ENCODE measurements around the gene ST3GAL3.
A peak's percentile ranks its signal among the peaks of the same experiment; 100 is the strongest.
"Not testable (repeated sequence)": the region's sequence is repeated elsewhere in the genome, so short reads cannot be mapped to it uniquely, and the experiment has no call there.

Gene ST3GAL3

GRCh38 chr1:43704838-43705237 lies 2.5 kb upstream of the ST3GAL3 start:
- peaks cover 59% of the 10 kb centered on the region for H3K36me3 ChIP-seq (ENCODE audit: control insufficient read depth, insufficient read depth, low read length)
- H3K27ac ChIP-seq (ENCODE audit: low read depth, low read length): no peak overlapping the region
- no peak overlapping the region for H3K9ac ChIP-seq (ENCODE audit: low read depth, low read length)
- H3K9me3 ChIP-seq (ENCODE audit: control insufficient read depth, insufficient read depth, low read length): no peaks in the 10 kb centered on the region
- no peak overlapping the region for H3K4me3 ChIP-seq (ENCODE audit: low read depth, low read length)
- no peaks in the 10 kb centered on the region for H3K27me3 ChIP-seq (ENCODE audit: control insufficient read depth, insufficient read depth, low read length)
- H3K4me1 ChIP-seq (ENCODE audit: control insufficient read depth, insufficient read depth, low read length): peaks cover 9% of the 10 kb centered on the region; the same call in 1 of the 2 replicates

GRCh38 chr1:43705334-43705733 lies 2.0 kb upstream of the ST3GAL3 start:
- no peak overlapping the region for H3K27ac ChIP-seq (ENCODE audit: low read depth, low read length)
- H3K4me1 ChIP-seq (ENCODE audit: control insufficient read depth, insufficient read depth, low read length): peaks cover 9% of the 10 kb centered on the region; the same call in 1 of the 2 replicates
- H3K4me3 ChIP-seq (ENCODE audit: low read depth, low read length): no peak overlapping the region
- H3K27me3 ChIP-seq (ENCODE audit: control insufficient read depth, insufficient read depth, low read length): no peaks in the 10 kb centered on the region
- H3K9ac ChIP-seq (ENCODE audit: low read depth, low read length): no peak overlapping the region
- H3K36me3 ChIP-seq (ENCODE audit: control insufficient read depth, insufficient read depth, low read length): peaks cover 54% of the 10 kb centered on the region
- H3K9me3 ChIP-seq (ENCODE audit: control insufficient read depth, insufficient read depth, low read length): no peaks in the 10 kb centered on the region

- peak overlapping the region; percentile 84 for H3K27ac ChIP-seq (ENCODE audit: low read depth, low read length)
- H3K9ac ChIP-seq (ENCODE audit: low read depth, low read length): no peak overlapping the region
- peaks cover 47% of the 10 kb centered on the region for H3K36me3 ChIP-seq (ENCODE audit: control insufficient read depth, insufficient read depth, low read length)
- peak overlapping the region; percentile 85 for H3K4me3 ChIP-seq (ENCODE audit: low read depth, low read length)
- H3K9me3 ChIP-seq (ENCODE audit: control insufficient read depth, insufficient read depth, low read length): no peaks in the 10 kb centered on the region
- H3K4me1 ChIP-seq (ENCODE audit: control insufficient read depth, insufficient read depth, low read length): peaks cover 9% of the 10 kb centered on the region; the same call in 1 of the 2 replicates
- H3K27me3 ChIP-seq (ENCODE audit: control insufficient read depth, insufficient read depth, low read length): no peaks in the 10 kb centered on the region
These were observed 1.2 kb upstream of the ST3GAL3 start for GRCh38 chr1:43705982-43706597.

GRCh38 chr1:43706598-43707189 lies 642 bp upstream of the ST3GAL3 start:
- peaks cover 9% of the 10 kb centered on the region; the same call in 1 of the 2 replicates for H3K4me1 ChIP-seq (ENCODE audit: control insufficient read depth, insufficient read depth, low read length)
- H3K9me3 ChIP-seq (ENCODE audit: control insufficient read depth, insufficient read depth, low read length): no peaks in the 10 kb centered on the region
- H3K36me3 ChIP-seq (ENCODE audit: control insufficient read depth, insufficient read depth, low read length): peaks cover 41% of the 10 kb centered on the region
- no peaks in the 10 kb centered on the region for H3K27me3 ChIP-seq (ENCODE audit: control insufficient read depth, insufficient read depth, low read length)
- peak overlapping the region; percentile 86 for H3K9ac ChIP-seq (ENCODE audit: low read depth, low read length)
- H3K4me3 ChIP-seq (ENCODE audit: low read depth, low read length): peak overlapping the region; percentile 85
- H3K27ac ChIP-seq (ENCODE audit: low read depth, low read length): peak overlapping the region; percentile 84

GRCh38 chr1:43708002-43708410 lies 670 bp downstream of the ST3GAL3 start:
- Histone ChIP-seq H3K36me3 (ENCODE audit: control insufficient read depth, insufficient read depth, low read length) (peaks cover 29% of the 10 kb centered on the region), H3K4me1 (ENCODE audit: control insufficient read depth, insufficient read depth, low read length) (peaks cover 9% of the 10 kb centered on the region; the same call in 1 of the 2 replicates), H3K9ac (ENCODE audit: low read depth, low read length) (peak overlapping the region; percentile 35; the same call in 1 of the 2 replicates), H3K9me3 (ENCODE audit: control insufficient read depth, insufficient read depth, low read length) (no peaks in the 10 kb centered on the region), H3K27ac (ENCODE audit: low read depth, low read length) (peak overlapping the region; percentile 88), H3K27me3 (ENCODE audit: control insufficient read depth, insufficient read depth, low read length) (no peaks in the 10 kb centered on the region), H3K4me3 (ENCODE audit: low read depth, low read length) (peak overlapping the region; percentile 85)

- H3K27ac ChIP-seq (ENCODE audit: low read depth, low read length): no peak overlapping the region
- H3K9me3 ChIP-seq (ENCODE audit: control insufficient read depth, insufficient read depth, low read length): no peaks in the 10 kb centered on the region
- no peaks in the 10 kb centered on the region for H3K36me3 ChIP-seq (ENCODE audit: control insufficient read depth, insufficient read depth, low read length)
- no peak overlapping the region for H3K4me3 ChIP-seq (ENCODE audit: low read depth, low read length)
- H3K27me3 ChIP-seq (ENCODE audit: control insufficient read depth, insufficient read depth, low read length): no peaks in the 10 kb centered on the region
- no peak overlapping the region for H3K9ac ChIP-seq (ENCODE audit: low read depth, low read length)
- H3K4me1 ChIP-seq (ENCODE audit: control insufficient read depth, insufficient read depth, low read length): peaks cover 2% of the 10 kb centered on the region; the same call in 1 of the 2 replicates
These were observed 3.7 kb downstream of the ST3GAL3 start for GRCh38 chr1:43711049-43711448.

GRCh38 chr1:43711524-43712386 lies 4.4 kb downstream of the ST3GAL3 start:
- H3K27me3 ChIP-seq (ENCODE audit: control insufficient read depth, insufficient read depth, low read length): no peaks in the 10 kb centered on the region
- H3K9ac ChIP-seq (ENCODE audit: low read depth, low read length): no peak overlapping the region
- H3K27ac ChIP-seq (ENCODE audit: low read depth, low read length): no peak overlapping the region
- no peaks in the 10 kb centered on the region for H3K4me1 ChIP-seq (ENCODE audit: control insufficient read depth, insufficient read depth, low read length)
- no peak overlapping the region for H3K4me3 ChIP-seq (ENCODE audit: low read depth, low read length)
- no peaks in the 10 kb centered on the region for H3K36me3 ChIP-seq (ENCODE audit: control insufficient read depth, insufficient read depth, low read length)
- H3K9me3 ChIP-seq (ENCODE audit: control insufficient read depth, insufficient read depth, low read length): no peaks in the 10 kb centered on the region

GRCh38 chr1:43716559-43717281 lies 9.4 kb downstream of the ST3GAL3 start:
- H3K4me1 ChIP-seq (ENCODE audit: control insufficient read depth, insufficient read depth, low read length): no peaks in the 10 kb centered on the region

GRCh38 chr1:43719063-43719462 lies 11.7 kb downstream of the ST3GAL3 start:
- Histone ChIP-seq H3K9me3 (ENCODE audit: control insufficient read depth, insufficient read depth, low read length) (no peaks in the 10 kb centered on the region), H3K4me1 (ENCODE audit: control insufficient read depth, insufficient read depth, low read length) (no peaks in the 10 kb centered on the region), H3K27me3 (ENCODE audit: control insufficient read depth, insufficient read depth, low read length) (no peaks in the 10 kb centered on the region), H3K4me3 (ENCODE audit: low read depth, low read length) (no peak overlapping the region), H3K9ac (ENCODE audit: low read depth, low read length) (no peak overlapping the region), H3K36me3 (ENCODE audit: control insufficient read depth, insufficient read depth, low read length) (no peaks in the 10 kb centered on the region), H3K27ac (ENCODE audit: low read depth, low read length) (no peak overlapping the region)

More at GRCh38 chr1:43716559-43717281, 9.4 kb downstream of the ST3GAL3 start:
- no peaks in the 10 kb centered on the region for H3K36me3 ChIP-seq (ENCODE audit: control insufficient read depth, insufficient read depth, low read length)
- no peaks in the 10 kb centered on the region for H3K27me3 ChIP-seq (ENCODE audit: control insufficient read depth, insufficient read depth, low read length)
- H3K4me3 ChIP-seq (ENCODE audit: low read depth, low read length): no peak overlapping the region
- no peaks in the 10 kb centered on the region for H3K9me3 ChIP-seq (ENCODE audit: control insufficient read depth, insufficient read depth, low read length)
- no peak overlapping the region for H3K27ac ChIP-seq (ENCODE audit: low read depth, low read length)
- H3K9ac ChIP-seq (ENCODE audit: low read depth, low read length): no peak overlapping the region

- not testable (repeated sequence) for H3K27me3 ChIP-seq (ENCODE audit: control insufficient read depth, insufficient read depth, low read length); H3K27ac ChIP-seq (ENCODE audit: low read depth, low read length); H3K9ac ChIP-seq (ENCODE audit: low read depth, low read length); H3K9me3 ChIP-seq (ENCODE audit: control insufficient read depth, insufficient read depth, low read length); H3K36me3 ChIP-seq (ENCODE audit: control insufficient read depth, insufficient read depth, low read length); H3K4me1 ChIP-seq (ENCODE audit: control insufficient read depth, insufficient read depth, low read length); H3K4me3 ChIP-seq (ENCODE audit: low read depth, low read length)
These were observed 12.5 kb downstream of the ST3GAL3 start for GRCh38 chr1:43719670-43720419.

Data from HUES48 (cell line).